ENCODE data around the gene P2RX3.

The P2RX3 gene

DNA sequence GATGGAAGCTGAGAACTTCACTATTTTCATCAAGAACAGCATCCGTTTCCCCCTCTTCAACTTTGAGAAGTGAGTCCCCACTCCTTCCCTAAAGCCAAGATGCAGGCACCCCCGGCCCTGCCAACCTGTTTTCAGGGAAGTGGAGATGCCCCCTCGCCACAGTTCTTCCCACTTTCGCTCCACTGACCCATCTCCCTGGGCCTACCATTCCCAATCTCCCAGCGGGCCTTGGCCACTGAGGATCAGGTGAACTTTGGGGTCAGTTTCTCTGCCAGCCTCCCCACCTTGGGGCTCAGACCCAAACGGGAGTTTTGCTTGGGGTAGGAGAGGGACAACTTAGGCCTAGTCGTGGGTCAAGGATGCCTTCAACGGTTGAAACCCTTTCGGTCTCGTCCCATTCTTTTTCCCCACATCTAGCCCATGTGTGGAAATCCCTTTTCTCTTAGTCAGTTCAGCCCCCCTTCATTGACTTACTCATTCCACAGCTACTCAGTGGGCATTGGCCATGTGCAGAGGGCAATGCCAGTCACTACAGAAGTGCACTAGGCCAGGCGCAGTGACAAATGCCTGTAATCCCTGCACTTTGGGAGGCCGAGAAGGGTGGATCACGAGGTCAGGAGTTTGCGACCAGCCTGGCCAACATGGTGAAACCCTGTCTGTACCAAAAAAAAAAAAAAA lies 10.6 kb downstream of the P2RX3 start:
- TF ChIP-seq, protein P1, sequence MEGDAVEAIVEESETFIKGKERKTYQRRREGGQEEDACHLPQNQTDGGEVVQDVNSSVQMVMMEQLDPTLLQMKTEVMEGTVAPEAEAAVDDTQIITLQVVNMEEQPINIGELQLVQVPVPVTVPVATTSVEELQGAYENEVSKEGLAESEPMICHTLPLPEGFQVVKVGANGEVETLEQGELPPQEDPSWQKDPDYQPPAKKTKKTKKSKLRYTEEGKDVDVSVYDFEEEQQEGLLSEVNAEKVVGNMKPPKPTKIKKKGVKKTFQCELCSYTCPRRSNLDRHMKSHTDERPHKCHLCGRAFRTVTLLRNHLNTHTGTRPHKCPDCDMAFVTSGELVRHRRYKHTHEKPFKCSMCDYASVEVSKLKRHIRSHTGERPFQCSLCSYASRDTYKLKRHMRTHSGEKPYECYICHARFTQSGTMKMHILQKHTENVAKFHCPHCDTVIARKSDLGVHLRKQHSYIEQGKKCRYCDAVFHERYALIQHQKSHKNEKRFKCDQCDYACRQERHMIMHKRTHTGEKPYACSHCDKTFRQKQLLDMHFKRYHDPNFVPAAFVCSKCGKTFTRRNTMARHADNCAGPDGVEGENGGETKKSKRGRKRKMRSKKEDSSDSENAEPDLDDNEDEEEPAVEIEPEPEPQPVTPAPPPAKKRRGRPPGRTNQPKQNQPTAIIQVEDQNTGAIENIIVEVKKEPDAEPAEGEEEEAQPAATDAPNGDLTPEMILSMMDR (IDR thresholded peaks at IDR 0.05; ENCODE audit: control insufficient read depth, extremely low read depth, insufficient read depth): no peak
- no peak overlapping the region for H3K4me3 ChIP-seq (ENCODE audit: low read depth, low read length)
- DNase-seq (ENCODE audit: low read depth): no peak

DNA sequence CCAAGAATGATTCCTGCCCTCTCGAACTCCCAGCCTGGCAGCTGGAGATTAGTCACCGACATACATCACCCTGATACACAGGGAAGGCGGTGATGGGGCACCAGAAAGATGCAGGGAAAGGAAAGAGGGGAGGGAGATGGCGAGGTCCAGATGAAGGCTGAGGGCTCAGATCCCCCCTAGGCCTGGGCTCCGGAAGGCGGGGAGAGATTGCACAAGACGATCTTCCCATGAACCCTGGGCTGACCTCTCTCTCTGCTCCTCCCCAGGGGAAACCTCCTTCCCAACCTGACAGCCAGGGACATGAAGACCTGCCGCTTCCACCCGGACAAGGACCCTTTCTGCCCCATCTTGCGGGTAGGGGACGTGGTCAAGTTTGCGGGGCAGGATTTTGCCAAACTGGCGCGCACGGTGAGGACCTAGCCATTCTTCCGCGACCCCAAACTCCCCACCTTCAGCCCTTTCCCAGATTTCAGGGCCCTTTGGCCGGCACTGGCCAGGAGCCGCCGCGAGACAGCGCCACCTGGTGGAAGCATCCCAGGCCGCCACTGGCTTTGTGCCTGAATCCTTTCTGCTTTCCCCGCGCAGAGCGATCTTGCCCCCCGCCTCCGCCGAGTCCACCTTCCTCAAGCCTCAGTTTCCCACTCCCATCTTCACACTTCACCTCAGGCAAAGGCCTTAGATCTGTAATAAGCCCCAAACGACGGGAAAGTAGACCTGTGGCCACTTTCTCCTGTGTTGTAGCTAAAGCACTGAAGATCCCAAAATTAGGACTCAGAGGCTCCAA lies 11.5 kb downstream of the P2RX3 start:
- TF ChIP-seq, protein P1 (IDR thresholded peaks at IDR 0.05; ENCODE audit: control insufficient read depth, extremely low read depth, insufficient read depth): peak; percentile 85
- no peak overlapping the region for H3K4me3 ChIP-seq (ENCODE audit: low read depth, low read length)
- no peak for DNase-seq (ENCODE audit: low read depth)

DNA sequence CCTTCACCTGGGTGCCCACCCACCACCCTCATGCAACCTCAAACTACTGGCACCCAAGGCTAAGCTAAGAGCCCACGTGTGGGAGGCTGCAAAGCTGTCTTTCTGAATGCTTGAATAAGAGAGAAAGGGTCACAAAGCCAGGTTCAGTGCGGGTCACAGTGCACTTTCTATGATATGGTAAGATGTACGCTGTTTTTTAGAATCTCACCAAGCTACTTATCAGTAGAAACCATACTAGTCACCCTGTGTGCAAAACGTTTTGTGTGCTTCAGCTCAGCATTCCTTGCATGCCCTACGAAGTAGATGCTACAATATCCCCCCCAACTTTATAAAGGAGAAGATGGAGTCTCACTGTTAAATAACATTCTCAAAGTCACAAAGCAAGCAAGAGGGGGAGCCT lies 14.9 kb downstream of the P2RX3 start:
- TF ChIP-seq, protein P1 (IDR thresholded peaks at IDR 0.05; ENCODE audit: control insufficient read depth, extremely low read depth, insufficient read depth): no peak
- H3K4me3 ChIP-seq (ENCODE audit: low read depth, low read length): no peak overlapping the region
- DNase-seq (ENCODE audit: low read depth): no peak

DNA sequence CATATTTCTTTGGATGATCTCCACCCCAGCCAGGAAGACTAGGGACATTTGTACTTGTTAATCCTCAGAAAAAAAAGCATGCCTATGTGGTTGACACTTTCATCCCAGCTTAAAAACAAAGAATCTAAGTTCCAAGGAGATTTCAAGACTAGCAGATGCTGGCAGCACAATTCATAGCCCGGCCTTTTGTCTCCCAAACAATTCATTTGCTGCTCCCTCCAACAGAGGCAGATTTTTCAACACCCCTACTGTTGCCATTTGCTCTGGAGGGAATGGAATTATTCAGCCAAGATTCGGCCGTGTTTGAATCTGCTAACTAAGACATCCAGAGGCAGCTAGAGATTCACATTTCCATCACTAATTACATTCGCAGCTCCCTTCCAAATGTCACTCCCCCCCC lies 15.3 kb downstream of the P2RX3 start:
- no peak for DNase-seq (ENCODE audit: low read depth)
- TF ChIP-seq, protein P1 (IDR thresholded peaks at IDR 0.05; ENCODE audit: control insufficient read depth, extremely low read depth, insufficient read depth): no peak
- no peak overlapping the region for H3K4me3 ChIP-seq (ENCODE audit: low read depth, low read length)

DNA sequence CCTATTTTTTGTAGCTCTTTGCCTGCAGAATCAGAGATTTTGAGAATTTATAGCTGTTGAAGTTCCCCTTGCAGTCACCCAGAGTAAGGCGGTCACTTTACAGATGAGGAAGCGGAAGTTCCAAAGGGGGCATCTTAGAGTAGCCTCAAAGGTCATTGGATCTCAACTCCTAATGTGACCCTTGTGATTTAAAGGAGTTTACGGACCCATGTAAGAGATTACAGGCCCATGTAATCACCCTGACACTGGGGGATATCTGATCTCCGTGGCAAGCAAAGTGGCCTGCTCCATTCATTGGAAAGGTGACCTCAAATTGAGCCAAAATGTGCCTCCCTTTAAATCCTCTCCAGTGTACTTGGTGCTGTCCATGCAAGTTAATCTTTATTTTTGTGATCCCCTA lies 15.7 kb downstream of the P2RX3 start:
- no peak for DNase-seq (ENCODE audit: low read depth)
- no peak overlapping the region for H3K4me3 ChIP-seq (ENCODE audit: low read depth, low read length)
- TF ChIP-seq, protein P1 (IDR thresholded peaks at IDR 0.05; ENCODE audit: control insufficient read depth, extremely low read depth, insufficient read depth): no peak

DNA sequence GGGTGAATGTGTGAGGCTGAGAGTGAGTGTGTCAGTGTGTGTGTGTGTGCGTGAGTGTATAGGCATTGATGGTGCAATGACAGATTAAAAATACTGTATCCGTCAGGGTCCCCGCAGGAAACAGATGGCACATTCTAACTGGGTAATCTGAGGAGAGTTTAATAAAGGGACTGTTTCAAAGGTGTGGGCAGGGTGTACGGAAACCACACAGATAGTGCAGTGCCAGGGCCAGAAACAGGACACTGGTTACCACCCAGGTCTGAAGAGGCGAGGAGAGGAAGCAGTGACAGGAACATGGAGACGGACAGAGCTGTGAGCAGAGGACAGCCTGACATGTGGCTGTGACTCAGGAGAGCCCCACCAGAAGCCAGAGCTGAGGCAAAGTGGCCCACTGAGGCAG lies 16.5 kb downstream of the P2RX3 start:
- TF ChIP-seq, protein P1 (IDR thresholded peaks at IDR 0.05; ENCODE audit: control insufficient read depth, extremely low read depth, insufficient read depth): no peak
- DNase-seq (ENCODE audit: low read depth): no peak
- no peak overlapping the region for H3K4me3 ChIP-seq (ENCODE audit: low read depth, low read length)

Measured in LNCaP clone FGC (cell line).